Fibroblast of pulmonary artery (primary cell): ENCODE data around the gene BICC1.

Experiments
- DNase-seq: peaks from one replicate; pipeline ENCODE4 v3.0.0-alpha.2; 2010; ENCODE audit warnings: low read depth
- H3K4me3 ChIP-seq: replicated peaks from 2 replicates; pipeline ENCODE4 v1.5.1; 2011; ENCODE audit warnings: low read depth, mild to moderate bottlenecking, control low read depth, low read length, moderate library complexity
- CTCF ChIP-seq: IDR thresholded peaks from 2 replicates; pipeline ENCODE4 v1.5.1; 2011; ENCODE audit warnings: mild to moderate bottlenecking, control low read depth, low read length, inconsistent platforms; ENCODE audit errors: missing control alignments

Gene BICC1

GRCh38 chr10:58818900-58819299 lies 306.2 kb downstream of the BICC1 start:
- peak; percentile 24 for TF ChIP-seq CTCF

GRCh38 chr10:58820386-58820785 lies 307.7 kb downstream of the BICC1 start:
- no peak for DNase-seq
- no peak for TF ChIP-seq CTCF
- no peak overlapping the region for H3K4me3 ChIP-seq

More at GRCh38 chr10:58818900-58819299, 306.2 kb downstream of the BICC1 start:
- peak; percentile 89 for DNase-seq
- H3K4me3 ChIP-seq, result no peak overlapping the region

- DNase-seq, result peak; percentile 64
- H3K4me3 ChIP-seq, result no peak overlapping the region
- TF ChIP-seq CTCF, result no peak
These were observed 308.4 kb downstream of the BICC1 start for GRCh38 chr10:58820861-58821751.

GRCh38 chr10:58821752-58822056 lies 309.0 kb downstream of the BICC1 start:
- DNase-seq, result no peak
- no peak overlapping the region for H3K4me3 ChIP-seq
- no peak for TF ChIP-seq CTCF

- no peak for DNase-seq
- no peak overlapping the region for H3K4me3 ChIP-seq
- no peak for TF ChIP-seq CTCF
These were observed 311.3 kb downstream of the BICC1 start for GRCh38 chr10:58823983-58824382.

GRCh38 chr10:58824396-58824795 lies 311.7 kb downstream of the BICC1 start:
- no peak for DNase-seq
- no peak for TF ChIP-seq CTCF
- H3K4me3 ChIP-seq, result no peak overlapping the region

GRCh38 chr10:58826694-58827093 lies 314.0 kb downstream of the BICC1 start:
- no peak for DNase-seq
- no peak overlapping the region for H3K4me3 ChIP-seq
- no peak for TF ChIP-seq CTCF
